Gastrocnemius medialis (tissue), 4 donors: ENCODE measurements around the gene HS6ST2. TPM values are rescaled to one million over a fixed set of nuclear protein-coding genes. Genes with fewer than 3 reads are reported as not detected.

Source experiments
- ATAC-seq, 2 donors: fragments of 150-250 bp; one replicate each; pipeline ENCODE4 v1.9.1; 2016
- DNase-seq, 2 donors: peaks; one replicate each; pipeline ENCODE4 v3.0.0-alpha.2; 2019
- H3K27ac ChIP-seq, 4 donors: fragments of 200-600 bp; sonication (generic); 1 replicate in 1 of 4; 2 replicates in 3 of 4; pipeline ENCODE4 v1.5.1; 2016 to 2018; ENCODE audit warnings: mild to moderate bottlenecking in 2 of 4, moderate library complexity in 1 of 4
- H3K27me3 ChIP-seq, 3 donors: fragments of 200-600 bp; sonication (generic) in 2 of 3; 1 replicate in 1 of 3; 2 replicates in 2 of 3; pipeline versions ENCODE4 v1.5.1 to v1.6.0; 2016 to 2019; ENCODE audit warnings: mild to moderate bottlenecking in 1 of 3, moderate library complexity in 1 of 3
- H3K36me3 ChIP-seq, 2 donors: fragments of 200-600 bp; sonication (generic) in 1 of 2; one replicate each; pipeline ENCODE4 v1.5.1; 2017 to 2018
- H3K4me1 ChIP-seq, 2 donors: fragments of 200-600 bp; sonication (generic) in 1 of 2; one replicate each; pipeline ENCODE4 v1.5.1; 2016 to 2017; ENCODE audit warnings: mild to moderate bottlenecking in 2 of 2
- H3K4me3 ChIP-seq, 4 donors: fragments of 200-600 bp; sonication (generic) in 3 of 4; 1 replicate in 1 of 4; 2 replicates in 3 of 4; pipeline ENCODE4 v1.5.1; 2016 to 2019; ENCODE audit warnings: mild to moderate bottlenecking in 2 of 4
- H3K9me3 ChIP-seq, 3 donors: fragments of 200-600 bp; sonication (generic) in 2 of 3; 1 replicate in 1 of 3; 2 replicates in 2 of 3; pipeline ENCODE4 v1.5.1; 2016 to 2019
- CTCF ChIP-seq, 5 experiments: fragments of 450-650 bp in 3 of 5; fragments of 200-600 bp in 2 of 5; sonication (generic) in 2 of 5; IDR thresholded peaks in 4 of 5; conservative IDR thresholded peaks in 1 of 5; 1 replicate in 4 of 5; 2 replicates in 1 of 5; pipeline ENCODE4 v1.5.1; 2016 to 2019; ENCODE audit warnings: antibody characterized with exemption in 5 of 5, mild to moderate bottlenecking in 3 of 5, moderate library complexity in 3 of 5
- POLR2A ChIP-seq, 2 donors: fragments of 450-650 bp; IDR thresholded peaks; one replicate each; pipeline ENCODE4 v1.6.1; 2017; ENCODE audit warnings: antibody characterized with exemption in 2 of 2, mild to moderate bottlenecking in 2 of 2, moderate library complexity in 2 of 2
- in situ Hi-C, 4 donors: fragments of 200-750 bp; cut with MboI; loops; one replicate each; pipeline versions ENCODE4 v1.15.0 to v1.8.0; 2017; ENCODE audit warnings: low sequenced_read_pairs in 4 of 4
- intact Hi-C: fragments of 100-400 bp; cut with DNase I; formaldehyde crosslinking; loops from one replicate; pipeline ENCODE4 v1.15.1; 2023; ENCODE audit warnings: low total_unique reads
- total RNA-seq, 4 donors: library from RNA; depleted of rRNA; stranded (reverse); fragments of >200 nt; gene quantifications; one replicate each; pipeline versions ENCODE4 v1.1.0 to v1.2.3, GENCODE V29; 2016

The HS6ST2 gene
- total RNA-seq, 4 donors from 2014 or later = 1.9 to 2.8 (median 2.1) TPM; not detected in 1

- no peak for DNase-seq
- no peaks in the 10 kb centered on the region for H3K9me3 ChIP-seq
- H3K27me3 ChIP-seq = no peaks in the 10 kb centered on the region
- ATAC-seq = peak in 1 of 2 donors; percentile 62
- no peak overlapping the region for H3K4me3 ChIP-seq
- in situ Hi-C loops (no loop called here), intact Hi-C loops (no loop called here)
- no peaks in the 10 kb centered on the region for H3K4me1 ChIP-seq
- H3K36me3 ChIP-seq = no peaks in the 10 kb centered on the region
- H3K27ac ChIP-seq = no peak overlapping the region
- no peak for TF ChIP-seq CTCF (IDR thresholded peaks at IDR 0.05 in 4 of 5, conservative IDR thresholded peaks at IDR 0.05 in 1 of 5)
- no peak for TF ChIP-seq POLR2A (IDR thresholded peaks at IDR 0.05)
Measured at GRCh38 chrX:132837126-132837525, 121.3 kb downstream of the HS6ST2 start.

GRCh38 chrX:132836471-132836870 is 122.0 kb downstream of the HS6ST2 start:
- DNase-seq (no peak), ATAC-seq (no peak)
- no peaks in the 10 kb centered on the region for H3K27me3 ChIP-seq
- intact Hi-C loops = no loop called here
- in situ Hi-C loops = no loop called here
- no peak overlapping the region for H3K4me3 ChIP-seq
- no peaks in the 10 kb centered on the region for H3K4me1 ChIP-seq
- no peaks in the 10 kb centered on the region for H3K9me3 ChIP-seq
- no peak overlapping the region for H3K27ac ChIP-seq
- TF ChIP-seq CTCF (IDR thresholded peaks at IDR 0.05 in 4 of 5, conservative IDR thresholded peaks at IDR 0.05 in 1 of 5) (no peak), POLR2A (IDR thresholded peaks at IDR 0.05) (no peak)
- H3K36me3 ChIP-seq = no peaks in the 10 kb centered on the region

GRCh38 chrX:132834741-132835140 is 123.7 kb downstream of the HS6ST2 start:
- intact Hi-C loops (loop anchor here (5.0 kb wide), 1 partner anchor 82 kb away; no protein-coding TSS in a partner anchor), in situ Hi-C loops (no loop called here)
- H3K27me3 ChIP-seq = no peaks in the 10 kb centered on the region
- DNase-seq (no peak), ATAC-seq (no peak)
- H3K4me1 ChIP-seq = no peaks in the 10 kb centered on the region
- H3K9me3 ChIP-seq = no peaks in the 10 kb centered on the region
- H3K4me3 ChIP-seq = no peak overlapping the region
- H3K36me3 ChIP-seq = no peaks in the 10 kb centered on the region
- H3K27ac ChIP-seq = no peak overlapping the region
- TF ChIP-seq CTCF (IDR thresholded peaks at IDR 0.05 in 4 of 5, conservative IDR thresholded peaks at IDR 0.05 in 1 of 5) = no peak
- no peak for TF ChIP-seq POLR2A (IDR thresholded peaks at IDR 0.05)

GRCh38 chrX:132834109-132834508 is 124.3 kb downstream of the HS6ST2 start:
- no peaks in the 10 kb centered on the region for H3K9me3 ChIP-seq
- ATAC-seq (no peak), DNase-seq (no peak)
- no peaks in the 10 kb centered on the region for H3K4me1 ChIP-seq
- in situ Hi-C loops (no loop called here), intact Hi-C loops (loop anchor here (5.0 kb wide), 1 partner anchor 82 kb away; no protein-coding TSS in a partner anchor)
- H3K27ac ChIP-seq = no peak overlapping the region
- H3K27me3 ChIP-seq = no peaks in the 10 kb centered on the region
- no peak overlapping the region for H3K4me3 ChIP-seq
- H3K36me3 ChIP-seq = no peaks in the 10 kb centered on the region
- TF ChIP-seq POLR2A (IDR thresholded peaks at IDR 0.05) (no peak), CTCF (IDR thresholded peaks at IDR 0.05 in 4 of 5, conservative IDR thresholded peaks at IDR 0.05 in 1 of 5) (no peak)

- ATAC-seq = no peak
- H3K4me3 ChIP-seq = no peak overlapping the region
- H3K27ac ChIP-seq = no peak overlapping the region
- no peaks in the 10 kb centered on the region for H3K27me3 ChIP-seq
- H3K9me3 ChIP-seq = no peaks in the 10 kb centered on the region
- no peak for TF ChIP-seq CTCF (IDR thresholded peaks at IDR 0.05 in 4 of 5, conservative IDR thresholded peaks at IDR 0.05 in 1 of 5)
- TF ChIP-seq POLR2A (IDR thresholded peaks at IDR 0.05) = no peak
- no peaks in the 10 kb centered on the region for H3K4me1 ChIP-seq
- no peaks in the 10 kb centered on the region for H3K36me3 ChIP-seq
- intact Hi-C loops (loop anchor here (5.0 kb wide), 1 partner anchor 81 kb away; no protein-coding TSS in a partner anchor), in situ Hi-C loops (no loop called here)
- no peak for DNase-seq
Measured at GRCh38 chrX:132833373-132833772, 125.1 kb downstream of the HS6ST2 start.
